Measurements from ENCODE around the gene PHKB.

The PHKB gene

DNA sequence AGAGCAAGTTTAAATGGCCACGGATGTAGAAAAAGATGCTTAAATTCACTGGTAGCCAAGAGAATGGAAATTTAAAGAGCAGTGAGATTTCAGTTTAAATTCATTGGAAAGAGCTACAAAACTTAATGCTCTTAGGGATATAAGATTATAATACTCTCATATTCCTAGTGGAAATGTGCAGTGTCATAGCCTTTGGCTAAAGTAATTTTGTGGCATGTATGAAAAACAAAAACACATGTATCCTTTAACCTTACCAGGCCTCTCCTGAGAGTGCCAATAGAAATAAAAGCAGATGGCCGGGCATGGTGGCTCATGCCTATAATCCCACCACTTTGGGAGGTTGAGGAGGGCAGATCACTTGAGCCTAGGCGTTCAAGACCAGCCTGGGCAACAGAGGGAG lies 289.2 kb downstream of the PHKB start:
- Mint-ChIP-seq H3K27me3 (ENCODE audit: low read depth) (no peaks in the 10 kb centered on the region), H3K36me3 (ENCODE audit: low read depth) (no peaks in the 10 kb centered on the region), H3K4me1 (no peaks in the 10 kb centered on the region), H3K9me3 (no peaks in the 10 kb centered on the region), H3K27ac (no peak overlapping the region), H3K4me3 (no peak overlapping the region)
- TF ChIP-seq, protein P1, sequence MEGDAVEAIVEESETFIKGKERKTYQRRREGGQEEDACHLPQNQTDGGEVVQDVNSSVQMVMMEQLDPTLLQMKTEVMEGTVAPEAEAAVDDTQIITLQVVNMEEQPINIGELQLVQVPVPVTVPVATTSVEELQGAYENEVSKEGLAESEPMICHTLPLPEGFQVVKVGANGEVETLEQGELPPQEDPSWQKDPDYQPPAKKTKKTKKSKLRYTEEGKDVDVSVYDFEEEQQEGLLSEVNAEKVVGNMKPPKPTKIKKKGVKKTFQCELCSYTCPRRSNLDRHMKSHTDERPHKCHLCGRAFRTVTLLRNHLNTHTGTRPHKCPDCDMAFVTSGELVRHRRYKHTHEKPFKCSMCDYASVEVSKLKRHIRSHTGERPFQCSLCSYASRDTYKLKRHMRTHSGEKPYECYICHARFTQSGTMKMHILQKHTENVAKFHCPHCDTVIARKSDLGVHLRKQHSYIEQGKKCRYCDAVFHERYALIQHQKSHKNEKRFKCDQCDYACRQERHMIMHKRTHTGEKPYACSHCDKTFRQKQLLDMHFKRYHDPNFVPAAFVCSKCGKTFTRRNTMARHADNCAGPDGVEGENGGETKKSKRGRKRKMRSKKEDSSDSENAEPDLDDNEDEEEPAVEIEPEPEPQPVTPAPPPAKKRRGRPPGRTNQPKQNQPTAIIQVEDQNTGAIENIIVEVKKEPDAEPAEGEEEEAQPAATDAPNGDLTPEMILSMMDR (IDR thresholded peaks at IDR 0.05; ENCODE audit: unreplicated experiment in 3 of 3), result no peak
